ENCODE measurements around the gene BMP5.
A peak's percentile ranks its signal among the peaks of the same experiment; 100 is the strongest.

Gene BMP5

GRCh38 chr6:55772730-55773129, 102.7 kb downstream of the BMP5 start:
- no peak for TF ChIP-seq CTCF (conservative IDR thresholded peaks at IDR 0.05; ENCODE audit: low read depth, low read length)
- DNase-seq (ENCODE audit: low read depth) = no peak

GRCh38 chr6:55759536-55759935, 115.9 kb downstream of the BMP5 start:
- no peak overlapping the region for H3K4me3 ChIP-seq (ENCODE audit: low read length)
- TF ChIP-seq CTCF (conservative IDR thresholded peaks at IDR 0.05; ENCODE audit: low read depth, low read length) = no peak
- DNase-seq (ENCODE audit: low read depth) = no peak

More at GRCh38 chr6:55772730-55773129, 102.7 kb downstream of the BMP5 start:
- no peak overlapping the region for H3K4me3 ChIP-seq (ENCODE audit: low read length)

- peak; percentile 18 for DNase-seq (ENCODE audit: low read depth)
- TF ChIP-seq CTCF (conservative IDR thresholded peaks at IDR 0.05; ENCODE audit: low read depth, low read length) = no peak
- no peak overlapping the region for H3K4me3 ChIP-seq (ENCODE audit: low read length)
These were observed 117.0 kb downstream of the BMP5 start for GRCh38 chr6:55758156-55758937.

- no peak for DNase-seq (ENCODE audit: low read depth)
- no peak for TF ChIP-seq CTCF (conservative IDR thresholded peaks at IDR 0.05; ENCODE audit: low read depth, low read length)
- H3K4me3 ChIP-seq (ENCODE audit: low read length) = no peak overlapping the region
These were observed 118.8 kb downstream of the BMP5 start for GRCh38 chr6:55756531-55757031.

- no peak overlapping the region for H3K4me3 ChIP-seq (ENCODE audit: low read length)
- TF ChIP-seq CTCF (conservative IDR thresholded peaks at IDR 0.05; ENCODE audit: low read depth, low read length) = no peak
- DNase-seq (ENCODE audit: low read depth) = no peak
These were observed 126.5 kb downstream of the BMP5 start for GRCh38 chr6:55748880-55749279.

GRCh38 chr6:55746473-55746872, 128.9 kb downstream of the BMP5 start:
- no peak for DNase-seq (ENCODE audit: low read depth)
- TF ChIP-seq CTCF (conservative IDR thresholded peaks at IDR 0.05; ENCODE audit: low read depth, low read length) = no peak
- H3K4me3 ChIP-seq (ENCODE audit: low read length) = no peak overlapping the region

GRCh38 chr6:55734256-55734655, 141.1 kb downstream of the BMP5 start:
- no peak overlapping the region for H3K4me3 ChIP-seq (ENCODE audit: low read length)
- TF ChIP-seq CTCF (conservative IDR thresholded peaks at IDR 0.05; ENCODE audit: low read depth, low read length) = no peak
- DNase-seq (ENCODE audit: low read depth) = no peak
